ENCODE data around the gene ZC3H18. TPM values are rescaled to one million over a fixed set of nuclear protein-coding genes. Genes with fewer than 3 reads are reported as not detected.

Gene ZC3H18
- total RNA-seq, 3 donors from 2014 or later = 37.4 to 54.8 (median 48.1) TPM

DNA sequence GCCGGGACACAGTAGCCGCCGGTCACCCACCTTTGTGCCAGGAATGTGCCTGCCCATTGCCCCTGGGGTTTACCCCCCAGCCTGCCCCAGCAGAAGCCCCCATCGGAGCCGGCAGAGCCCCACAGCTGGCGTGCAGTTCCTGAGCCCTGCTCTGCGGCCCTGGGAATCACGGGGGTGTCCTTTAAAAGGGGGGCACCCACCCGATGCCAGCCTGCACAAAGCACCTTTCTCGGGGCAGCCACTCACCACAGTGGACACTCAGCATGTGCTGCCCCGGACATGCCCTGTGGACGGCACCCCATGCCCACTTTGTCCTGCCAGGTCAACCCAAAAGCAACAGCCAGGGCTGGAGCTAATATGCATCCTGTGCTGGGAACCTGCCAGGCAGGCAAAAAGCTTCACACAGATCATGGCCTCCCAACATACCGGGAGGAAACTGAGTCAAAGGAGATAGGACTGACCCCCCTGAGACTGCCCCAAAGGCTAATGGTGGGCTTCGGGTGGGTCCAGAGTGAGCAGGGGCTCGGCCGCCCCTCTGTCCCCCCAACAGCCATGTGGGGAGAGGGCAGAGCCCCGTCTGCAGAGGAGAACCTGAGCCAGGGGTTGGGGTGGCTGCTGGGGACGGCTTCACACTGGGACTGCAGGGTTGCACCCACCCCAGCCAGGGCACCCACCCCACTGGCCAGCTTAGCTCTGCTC is 45.8 kb upstream of the ZC3H18 start:
- TF ChIP-seq CTCF (IDR thresholded peaks at IDR 0.05) = no peak
- Histone ChIP-seq H3K9me3 (no peaks in the 10 kb centered on the region), H3K4me1 (ENCODE audit: low read depth) (peaks cover 26% of the 10 kb centered on the region), H3K4me3 (no peak overlapping the region), H3K36me3 (ENCODE audit: low read depth) (no peaks in the 10 kb centered on the region)
- DNase-seq = no peak
- intact Hi-C loops (cut with DNase I, micrococcal nuclease) = no loop called here
- no peak for ATAC-seq

DNA sequence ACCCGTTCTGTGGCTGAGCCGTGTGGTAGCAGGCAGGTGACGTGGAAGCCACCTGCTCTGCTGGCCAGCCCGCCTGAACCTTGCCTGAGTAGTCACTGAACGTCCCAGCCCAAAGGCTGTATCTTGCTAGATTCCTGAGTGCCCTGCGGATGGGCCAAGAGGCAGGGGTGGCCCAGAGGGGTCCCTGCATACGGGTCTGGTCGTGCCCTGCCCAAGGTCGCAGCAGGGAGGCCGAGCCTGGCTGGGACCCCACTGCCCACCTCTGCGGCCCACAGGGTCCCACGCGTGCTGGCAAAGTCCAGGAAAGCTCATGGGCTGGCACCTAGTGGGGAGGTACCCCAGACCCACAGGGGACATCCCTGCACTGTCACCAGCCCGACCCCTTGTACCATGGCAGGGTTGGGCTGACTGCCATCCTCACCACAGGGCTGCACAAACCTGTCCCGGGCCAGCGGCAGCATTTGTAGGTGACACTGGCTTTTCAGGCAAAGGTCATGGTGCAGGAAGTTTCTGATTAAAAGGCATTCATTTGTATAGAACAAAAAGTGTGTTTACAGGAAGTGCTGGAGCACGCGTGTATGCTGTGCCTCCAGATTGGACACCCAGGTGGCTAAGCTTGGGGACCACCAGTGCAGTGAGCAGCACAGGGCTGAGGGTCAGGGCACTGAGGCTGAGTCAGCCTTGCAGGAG is 45.1 kb upstream of the ZC3H18 start:
- ATAC-seq = peak; percentile 36
- H3K4me3 ChIP-seq = no peak overlapping the region
- no peak for DNase-seq
- intact Hi-C loops (cut with DNase I, micrococcal nuclease) = loop anchor here (5.0 kb wide), 2 partner anchors 78 to 83 kb away; no protein-coding TSS in a partner anchor
- H3K36me3 ChIP-seq (ENCODE audit: low read depth) = no peaks in the 10 kb centered on the region
- TF ChIP-seq CTCF (IDR thresholded peaks at IDR 0.05) = no peak
- H3K9me3 ChIP-seq = no peaks in the 10 kb centered on the region
- peaks cover 26% of the 10 kb centered on the region for H3K4me1 ChIP-seq (ENCODE audit: low read depth)

GRCh38 chr16:88525663-88525990 is 44.6 kb upstream of the ZC3H18 start:
- DNase-seq = no peak
- Histone ChIP-seq H3K36me3 (ENCODE audit: low read depth) (no peaks in the 10 kb centered on the region), H3K4me3 (no peak overlapping the region), H3K4me1 (ENCODE audit: low read depth) (peaks cover 26% of the 10 kb centered on the region), H3K9me3 (no peaks in the 10 kb centered on the region)
- intact Hi-C loops (cut with DNase I, micrococcal nuclease) = loop anchor here (5.0 kb wide), 2 partner anchors 78 to 83 kb away; no protein-coding TSS in a partner anchor
- ATAC-seq = no peak
- TF ChIP-seq CTCF (IDR thresholded peaks at IDR 0.05) = no peak

- DNase-seq = no peak
- no peaks in the 10 kb centered on the region for H3K9me3 ChIP-seq
- no peaks in the 10 kb centered on the region for H3K36me3 ChIP-seq (ENCODE audit: low read depth)
- intact Hi-C loops (cut with DNase I, micrococcal nuclease) = loop anchor here (5.0 kb wide), 2 partner anchors 79 to 84 kb away; no protein-coding TSS in a partner anchor
- ATAC-seq = peak; percentile 16
- peaks cover 26% of the 10 kb centered on the region for H3K4me1 ChIP-seq (ENCODE audit: low read depth)
- TF ChIP-seq CTCF (IDR thresholded peaks at IDR 0.05) = no peak
- no peak overlapping the region for H3K4me3 ChIP-seq
Measured at GRCh38 chr16:88526008-88526905, 43.9 kb upstream of the ZC3H18 start.

- no peaks in the 10 kb centered on the region for H3K9me3 ChIP-seq
- intact Hi-C loops (cut with DNase I, micrococcal nuclease) = loop anchor here (5.0 kb wide), 2 partner anchors 80 to 85 kb away; no protein-coding TSS in a partner anchor
- no peak for TF ChIP-seq CTCF (IDR thresholded peaks at IDR 0.05)
- DNase-seq (no peak), ATAC-seq (no peak)
- H3K4me1 ChIP-seq (ENCODE audit: low read depth) = peaks cover 26% of the 10 kb centered on the region
- no peak overlapping the region for H3K4me3 ChIP-seq
- H3K36me3 ChIP-seq (ENCODE audit: low read depth) = no peaks in the 10 kb centered on the region
Measured at GRCh38 chr16:88526906-88527185, 43.4 kb upstream of the ZC3H18 start.
